Measurements from ENCODE around the gene SMURF1.

GRCh38 chr7:99011706-99012404, 132.1 kb downstream of the SMURF1 start:
- TF ChIP-seq, protein P1, sequence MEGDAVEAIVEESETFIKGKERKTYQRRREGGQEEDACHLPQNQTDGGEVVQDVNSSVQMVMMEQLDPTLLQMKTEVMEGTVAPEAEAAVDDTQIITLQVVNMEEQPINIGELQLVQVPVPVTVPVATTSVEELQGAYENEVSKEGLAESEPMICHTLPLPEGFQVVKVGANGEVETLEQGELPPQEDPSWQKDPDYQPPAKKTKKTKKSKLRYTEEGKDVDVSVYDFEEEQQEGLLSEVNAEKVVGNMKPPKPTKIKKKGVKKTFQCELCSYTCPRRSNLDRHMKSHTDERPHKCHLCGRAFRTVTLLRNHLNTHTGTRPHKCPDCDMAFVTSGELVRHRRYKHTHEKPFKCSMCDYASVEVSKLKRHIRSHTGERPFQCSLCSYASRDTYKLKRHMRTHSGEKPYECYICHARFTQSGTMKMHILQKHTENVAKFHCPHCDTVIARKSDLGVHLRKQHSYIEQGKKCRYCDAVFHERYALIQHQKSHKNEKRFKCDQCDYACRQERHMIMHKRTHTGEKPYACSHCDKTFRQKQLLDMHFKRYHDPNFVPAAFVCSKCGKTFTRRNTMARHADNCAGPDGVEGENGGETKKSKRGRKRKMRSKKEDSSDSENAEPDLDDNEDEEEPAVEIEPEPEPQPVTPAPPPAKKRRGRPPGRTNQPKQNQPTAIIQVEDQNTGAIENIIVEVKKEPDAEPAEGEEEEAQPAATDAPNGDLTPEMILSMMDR (IDR thresholded peaks at IDR 0.05): no peak
- no peak for TF ChIP-seq POLR2A (IDR thresholded peaks at IDR 0.05)
- TF ChIP-seq EP300 (IDR thresholded peaks at IDR 0.05): no peak
